Measurements from ENCODE around the gene KLHL30.

The KLHL30 gene

GRCh38 chr2:238120463-238121298 lies 17.8 kb upstream of the KLHL30 start:
- no peak for DNase-seq (ENCODE audit: low read depth)

DNA sequence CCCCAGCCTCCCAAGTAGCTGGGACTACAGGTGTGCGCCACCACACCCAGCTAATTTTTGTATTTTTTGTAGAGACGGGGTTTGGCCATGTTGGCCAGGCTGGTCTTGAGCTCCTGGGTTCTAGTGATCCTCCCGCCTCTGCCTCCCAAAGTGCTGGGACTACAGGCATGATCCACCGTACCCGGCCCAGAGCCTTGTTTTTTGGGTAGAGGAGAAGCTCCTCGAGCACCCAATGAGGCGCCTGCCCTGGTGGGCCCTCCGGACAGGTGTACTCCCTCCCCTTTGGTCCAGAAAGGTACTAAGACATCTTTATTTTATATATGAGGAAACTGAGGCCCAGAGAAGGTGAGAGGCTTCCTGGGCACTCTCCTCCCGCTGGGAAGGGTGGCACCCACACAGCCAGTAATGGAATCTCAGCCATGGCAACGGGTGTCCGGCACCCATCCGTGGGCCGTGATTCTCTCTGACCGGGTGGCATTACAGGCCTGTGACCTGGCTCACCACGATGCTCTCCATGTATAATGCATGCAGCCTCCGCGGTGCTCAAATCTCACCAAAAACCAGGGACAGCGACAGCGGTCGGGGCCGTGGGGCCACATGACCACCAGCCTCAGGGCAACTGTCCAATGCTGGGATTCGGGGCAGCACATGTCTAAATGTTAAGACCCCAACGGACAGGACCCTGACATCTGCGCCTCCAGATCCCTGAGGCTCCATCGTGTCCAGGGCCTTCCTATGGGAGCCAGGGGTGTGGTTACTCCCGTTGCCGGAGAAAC lies 16.8 kb upstream of the KLHL30 start:
- DNase-seq (ENCODE audit: low read depth) = no peak

DNA sequence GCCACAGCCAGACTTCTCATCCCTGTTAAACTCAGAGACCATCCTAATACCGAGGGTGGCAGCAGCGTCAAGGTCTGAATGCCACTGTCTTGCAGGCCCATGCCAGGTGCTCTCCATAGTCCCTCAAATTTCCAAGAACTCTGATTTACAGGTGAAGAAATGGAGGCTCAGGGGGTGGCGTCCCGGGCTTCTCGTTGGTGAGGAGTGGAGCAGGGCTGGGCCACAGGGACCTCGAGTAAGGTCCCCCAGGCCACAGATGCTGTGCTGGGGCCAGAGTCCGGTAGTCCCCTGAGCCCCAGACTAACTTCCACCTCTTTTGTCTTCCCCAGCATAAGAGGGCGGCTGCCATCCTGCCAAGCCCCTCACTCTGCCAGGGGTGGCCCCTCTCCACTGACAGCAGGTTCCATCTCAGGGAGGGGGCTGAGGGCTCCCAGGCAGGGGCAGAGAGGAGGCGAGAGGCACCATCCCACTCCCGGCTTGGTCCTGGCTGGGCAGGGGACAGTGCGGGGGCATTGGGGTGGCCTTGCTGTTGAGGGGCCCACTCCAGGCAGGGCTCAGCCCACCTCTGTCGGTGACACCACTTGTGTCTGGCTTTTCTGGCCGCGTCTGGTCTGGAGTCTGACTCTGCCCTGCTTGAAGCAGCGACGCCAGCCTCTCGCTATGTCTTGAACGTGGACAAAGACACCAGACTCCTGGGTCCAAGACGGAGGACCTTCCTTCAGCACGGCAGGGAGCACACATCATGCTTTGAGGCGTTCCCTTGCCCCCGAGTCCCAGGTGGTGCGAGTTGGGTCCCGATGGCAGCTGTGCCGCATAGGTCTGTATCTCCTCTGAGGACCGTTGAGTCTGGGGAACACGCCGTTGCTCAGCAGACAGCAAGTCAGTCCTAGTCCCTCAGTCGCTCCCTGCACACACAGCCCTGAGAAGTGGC lies 15.9 kb upstream of the KLHL30 start:
- no peak for DNase-seq (ENCODE audit: low read depth)

- DNase-seq (ENCODE audit: low read depth) = no peak
Measured at GRCh38 chr2:238123218-238123971, 15.1 kb upstream of the KLHL30 start.

GRCh38 chr2:238123991-238124470 lies 14.4 kb upstream of the KLHL30 start:
- DNase-seq (ENCODE audit: low read depth) = no peak

- no peak for DNase-seq (ENCODE audit: low read depth)
Measured at GRCh38 chr2:238124488-238125126, 13.9 kb upstream of the KLHL30 start.

DNA sequence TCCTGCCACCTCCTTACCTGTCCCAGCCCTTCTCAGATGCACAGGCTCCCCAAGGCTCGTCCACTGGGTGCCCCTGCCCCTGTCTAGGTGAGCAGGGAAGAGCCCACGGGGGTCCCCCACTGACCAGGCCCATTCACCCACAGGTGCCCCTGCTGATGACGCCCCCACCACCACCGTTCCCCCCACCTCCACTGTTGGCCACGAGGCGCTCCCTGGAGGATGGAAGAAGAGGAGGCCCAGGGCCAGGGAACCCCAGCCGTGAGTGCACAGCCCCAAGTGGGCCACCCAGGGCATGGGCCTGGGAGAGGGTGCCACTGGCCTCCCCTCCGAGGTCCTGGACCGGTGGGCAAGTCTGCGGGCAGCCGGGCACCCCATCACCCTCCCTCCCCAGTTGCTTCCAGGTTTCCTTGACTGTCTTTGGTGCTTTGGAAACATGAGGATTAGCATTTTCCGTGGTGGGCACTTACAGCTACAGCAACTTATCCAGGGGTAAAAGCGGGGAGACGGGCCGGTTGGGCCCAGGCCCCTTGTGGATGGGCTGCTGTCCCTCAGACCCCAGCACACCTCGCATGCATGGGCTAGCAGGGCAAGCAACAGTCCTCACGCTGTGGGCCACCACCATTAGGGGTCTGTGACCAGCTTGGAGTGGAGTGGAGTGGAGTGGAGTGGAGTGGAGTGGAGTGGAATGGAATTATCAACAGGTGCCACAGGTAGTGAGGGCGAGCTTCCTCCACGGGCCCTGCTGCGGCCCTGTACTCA lies 13.2 kb upstream of the KLHL30 start:
- DNase-seq (ENCODE audit: low read depth) = no peak

DNA sequence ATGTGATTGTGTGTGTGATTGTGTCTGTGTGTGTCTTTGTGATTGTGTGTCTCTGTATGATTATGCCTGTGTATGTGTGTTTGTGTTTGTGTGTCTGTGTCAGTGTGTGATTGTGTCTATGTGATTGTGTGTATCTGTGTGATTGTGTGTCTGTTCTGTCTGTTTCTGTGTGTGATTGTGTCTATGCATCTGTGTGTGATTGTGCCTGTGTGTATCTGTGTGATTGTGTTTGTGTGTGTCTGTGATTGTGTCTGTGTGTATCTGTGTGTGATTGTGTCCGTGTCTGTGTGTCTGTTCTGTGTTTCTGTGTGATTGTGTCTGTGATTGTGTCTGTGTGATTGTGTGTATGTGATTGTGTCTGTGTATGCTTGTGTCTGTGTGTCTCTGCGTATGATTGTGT lies 12.1 kb upstream of the KLHL30 start:
- no peak for DNase-seq (ENCODE audit: low read depth)

GRCh38 chr2:238126775-238127164 lies 11.7 kb upstream of the KLHL30 start:
- DNase-seq (ENCODE audit: low read depth) = no peak

- DNase-seq (ENCODE audit: low read depth) = no peak
Measured at GRCh38 chr2:238127165-238128060, 11.1 kb upstream of the KLHL30 start.

DNA sequence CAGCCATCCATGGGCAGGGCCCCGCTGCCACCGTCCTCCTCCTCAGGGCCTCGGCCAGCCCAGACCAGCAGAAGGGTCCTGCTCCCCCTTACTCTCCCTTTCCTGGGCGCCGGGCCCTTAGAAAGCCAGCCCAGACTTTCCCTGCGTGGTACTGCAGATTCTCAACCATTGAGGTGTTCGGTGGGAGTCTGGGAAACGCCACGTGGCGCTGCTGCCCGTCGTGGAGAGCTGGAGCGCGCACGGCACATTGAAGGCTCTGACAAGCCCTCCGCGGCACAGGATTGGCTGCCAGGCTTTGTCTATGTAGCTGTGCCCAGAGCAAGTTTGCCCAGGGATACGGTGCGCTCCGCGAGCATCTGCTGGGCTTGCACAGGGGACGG lies 10.4 kb upstream of the KLHL30 start:
- DNase-seq (ENCODE audit: low read depth) = no peak

GRCh38 chr2:238128534-238129001 lies 9.9 kb upstream of the KLHL30 start:
- DNase-seq (ENCODE audit: low read depth) = no peak

GRCh38 chr2:238129166-238130010 lies 9.1 kb upstream of the KLHL30 start:
- no peak for DNase-seq (ENCODE audit: low read depth)

- no peak for DNase-seq (ENCODE audit: low read depth)
Measured at GRCh38 chr2:238130111-238130695, 8.3 kb upstream of the KLHL30 start.

DNA sequence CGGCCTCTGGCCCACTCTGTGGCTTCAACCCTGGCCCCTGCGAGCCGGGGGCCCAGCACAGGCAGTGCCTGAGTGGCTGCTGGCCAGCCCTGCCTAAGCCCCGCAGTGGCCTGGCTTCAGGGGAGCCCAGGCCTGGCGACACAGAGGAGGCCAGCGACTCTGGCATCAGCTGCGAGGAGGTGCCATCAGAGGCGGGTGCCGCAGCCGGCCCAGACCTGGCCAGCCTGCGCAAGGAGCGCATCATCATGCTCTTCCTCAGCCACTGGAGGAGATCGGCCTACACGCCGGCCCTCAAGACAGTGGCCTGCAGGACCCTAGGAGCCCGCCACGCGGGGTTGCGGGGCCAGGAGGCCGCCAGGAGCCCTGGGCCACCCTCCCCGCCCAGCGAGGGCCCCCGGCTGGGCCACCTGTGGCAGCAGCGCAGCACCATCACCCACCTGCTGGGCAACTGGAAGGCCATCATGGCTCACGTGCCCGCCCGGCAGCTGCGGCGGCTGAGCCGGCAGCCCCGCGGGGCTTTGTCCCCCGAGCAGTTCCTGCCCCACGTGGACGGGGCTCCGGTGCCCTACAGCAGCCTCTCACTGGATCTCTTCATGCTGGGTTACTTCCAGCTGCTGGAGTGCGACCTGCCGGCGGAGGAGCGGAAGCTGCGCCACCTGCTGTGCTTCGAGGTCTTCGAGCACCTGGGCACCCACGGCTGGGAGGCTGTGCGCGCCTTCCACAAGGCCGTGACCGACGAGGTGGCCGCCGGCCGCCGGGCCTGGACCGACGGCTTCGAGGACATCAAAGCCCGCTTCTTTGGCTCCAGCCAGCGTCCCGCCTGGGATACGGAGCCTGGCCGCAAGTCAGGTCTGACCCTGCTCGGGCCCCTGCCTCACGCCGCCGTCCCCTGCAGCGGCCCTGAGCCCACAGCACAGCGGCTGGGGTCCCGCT lies 7.5 kb upstream of the KLHL30 start:
- no peak for DNase-seq (ENCODE audit: low read depth)

- DNase-seq (ENCODE audit: low read depth) = no peak
Measured at GRCh38 chr2:238131761-238132462, 6.6 kb upstream of the KLHL30 start.
